Chondrocyte (in vitro differentiated cells): Measurements from ENCODE around the gene SYNJ2. TPM values are rescaled to one million over a fixed set of nuclear protein-coding genes. Genes with fewer than 3 reads are reported as not detected.
A peak's percentile ranks its signal among the peaks of the same experiment; 100 is the strongest.

ENCODE experiments used
- DNase-seq: peaks from one replicate; pipeline ENCODE4 v3.0.0; 2021; ENCODE audit warnings: mixed read lengths, low spot score
- H3K27ac Mint-ChIP-seq: one replicate; pipeline ENCODE4 v1.8.0; 2021; ENCODE audit warnings: mild to moderate bottlenecking, moderate library complexity, mixed read lengths; ENCODE audit not compliant: unreplicated experiment
- H3K27me3 Mint-ChIP-seq: 2 replicates; pipeline ENCODE4 v1.8.0; 2021; ENCODE audit warnings: low read depth, mixed read lengths
- H3K36me3 Mint-ChIP-seq: 2 replicates; pipeline ENCODE4 v1.8.0; 2021; ENCODE audit warnings: low read depth, mixed read lengths
- H3K4me1 Mint-ChIP-seq: 2 replicates; pipeline ENCODE4 v1.8.0; 2021; ENCODE audit warnings: low read depth, mild to moderate bottlenecking, mixed read lengths
- H3K4me3 Mint-ChIP-seq: one replicate; pipeline ENCODE4 v1.8.0; 2021; ENCODE audit warnings: mild to moderate bottlenecking, moderate library complexity, mixed read lengths; ENCODE audit not compliant: unreplicated experiment
- H3K9me3 Mint-ChIP-seq: 2 replicates; pipeline ENCODE4 v1.8.0; 2021; ENCODE audit warnings: low read depth, mixed read lengths
- total RNA-seq: library from RNA; stranded (reverse); gene quantifications from 3 replicates; pipeline ENCODE4 v1.2.1, GENCODE V29; 2021
- TF ChIP-seq, protein P1 (sequence below): fragments of 200-600 bp; sonication (generic); IDR thresholded peaks from 2 replicates; pipeline ENCODE4 v1.5.0; 2021; ENCODE audit warnings: antibody characterized with exemption, mild to moderate bottlenecking, moderate library complexity

The SYNJ2 gene
- total RNA-seq, 1 donor from 2014 or later: 53.1 TPM

GRCh38 chr6:158040804-158041347 is 59.2 kb downstream of the SYNJ2 start:
- Mint-ChIP-seq H3K4me3 (peak overlapping the region; percentile 44), H3K27me3 (no peaks in the 10 kb centered on the region), H3K4me1 (peaks cover 73% of the 10 kb centered on the region), H3K36me3 (peaks cover 21% of the 10 kb centered on the region), H3K9me3 (no peaks in the 10 kb centered on the region), H3K27ac (peak overlapping the region; percentile 97)
- TF ChIP-seq, protein P1, sequence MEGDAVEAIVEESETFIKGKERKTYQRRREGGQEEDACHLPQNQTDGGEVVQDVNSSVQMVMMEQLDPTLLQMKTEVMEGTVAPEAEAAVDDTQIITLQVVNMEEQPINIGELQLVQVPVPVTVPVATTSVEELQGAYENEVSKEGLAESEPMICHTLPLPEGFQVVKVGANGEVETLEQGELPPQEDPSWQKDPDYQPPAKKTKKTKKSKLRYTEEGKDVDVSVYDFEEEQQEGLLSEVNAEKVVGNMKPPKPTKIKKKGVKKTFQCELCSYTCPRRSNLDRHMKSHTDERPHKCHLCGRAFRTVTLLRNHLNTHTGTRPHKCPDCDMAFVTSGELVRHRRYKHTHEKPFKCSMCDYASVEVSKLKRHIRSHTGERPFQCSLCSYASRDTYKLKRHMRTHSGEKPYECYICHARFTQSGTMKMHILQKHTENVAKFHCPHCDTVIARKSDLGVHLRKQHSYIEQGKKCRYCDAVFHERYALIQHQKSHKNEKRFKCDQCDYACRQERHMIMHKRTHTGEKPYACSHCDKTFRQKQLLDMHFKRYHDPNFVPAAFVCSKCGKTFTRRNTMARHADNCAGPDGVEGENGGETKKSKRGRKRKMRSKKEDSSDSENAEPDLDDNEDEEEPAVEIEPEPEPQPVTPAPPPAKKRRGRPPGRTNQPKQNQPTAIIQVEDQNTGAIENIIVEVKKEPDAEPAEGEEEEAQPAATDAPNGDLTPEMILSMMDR: peak; percentile 18
- DNase-seq: peak; percentile 69

DNA sequence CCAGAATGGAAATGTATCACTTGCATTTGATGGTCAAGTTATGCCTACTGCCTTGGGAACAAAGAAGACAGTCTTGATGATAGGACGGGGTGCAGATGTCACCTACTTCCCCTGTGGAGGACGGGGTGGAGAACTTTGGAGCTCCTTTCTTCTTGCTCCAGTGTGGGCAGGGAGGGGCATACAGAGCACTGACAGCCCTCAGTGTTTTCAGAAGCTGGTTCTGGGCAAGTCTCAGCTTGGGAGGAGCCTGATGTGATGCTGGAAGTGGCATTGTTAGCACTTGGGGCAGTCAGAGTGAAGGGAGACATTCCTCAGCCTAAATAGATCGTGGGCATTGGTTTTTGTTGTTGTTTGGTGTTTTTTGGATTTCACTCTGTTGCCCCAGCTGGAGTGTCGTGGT is 59.7 kb downstream of the SYNJ2 start:
- Mint-ChIP-seq H3K9me3 (no peaks in the 10 kb centered on the region), H3K4me3 (no peak overlapping the region), H3K36me3 (peaks cover 17% of the 10 kb centered on the region), H3K4me1 (peaks cover 76% of the 10 kb centered on the region), H3K27me3 (no peaks in the 10 kb centered on the region), H3K27ac (peak overlapping the region; percentile 97)
- TF ChIP-seq, protein P1: no peak
- peak; percentile 15 for DNase-seq

- Mint-ChIP-seq H3K4me3 (no peak overlapping the region), H3K4me1 (peaks cover 77% of the 10 kb centered on the region), H3K27ac (peak overlapping the region; percentile 97)
These were observed 60.1 kb downstream of the SYNJ2 start for GRCh38 chr6:158041788-158042187.

GRCh38 chr6:158042245-158042798 is 60.7 kb downstream of the SYNJ2 start:
- Mint-ChIP-seq H3K9me3 (no peaks in the 10 kb centered on the region), H3K4me3 (peak overlapping the region; percentile 0), H3K36me3 (peaks cover 21% of the 10 kb centered on the region), H3K27ac (peak overlapping the region; percentile 97), H3K4me1 (peaks cover 79% of the 10 kb centered on the region), H3K27me3 (no peaks in the 10 kb centered on the region)
- DNase-seq: peak; percentile 77
- TF ChIP-seq, protein P1: peak; percentile 10

More at GRCh38 chr6:158041788-158042187, 60.1 kb downstream of the SYNJ2 start:
- no peaks in the 10 kb centered on the region for H3K9me3 Mint-ChIP-seq
- H3K36me3 Mint-ChIP-seq: peaks cover 17% of the 10 kb centered on the region
- TF ChIP-seq, protein P1: no peak
- peak; percentile 37 for DNase-seq
- no peaks in the 10 kb centered on the region for H3K27me3 Mint-ChIP-seq

DNA sequence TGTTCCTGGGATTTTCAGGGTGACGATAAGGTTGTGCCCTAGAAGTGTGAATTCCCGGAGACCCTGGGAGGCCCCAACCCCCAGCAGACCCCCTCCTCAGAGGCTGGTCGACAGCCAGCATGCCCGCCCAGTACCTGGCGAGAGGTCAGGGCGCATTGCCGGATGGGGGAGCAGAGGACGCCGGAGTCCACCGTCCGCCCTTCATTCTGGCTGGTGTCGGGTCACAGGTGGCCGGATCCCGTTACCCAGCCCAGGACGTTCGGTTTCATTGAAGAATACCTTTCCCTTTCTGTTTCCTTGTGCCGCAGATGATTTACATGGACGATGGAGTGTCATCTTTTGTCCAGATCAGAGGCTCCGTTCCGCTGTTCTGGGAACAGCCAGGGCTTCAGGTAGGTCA is 61.3 kb downstream of the SYNJ2 start:
- peak overlapping the region; percentile 11 for H3K4me3 Mint-ChIP-seq
- TF ChIP-seq, protein P1: no peak
- peaks cover 24% of the 10 kb centered on the region for H3K36me3 Mint-ChIP-seq
- peak overlapping the region; percentile 97 for H3K27ac Mint-ChIP-seq
- DNase-seq: peak; percentile 80
- H3K27me3 Mint-ChIP-seq: no peaks in the 10 kb centered on the region
- H3K4me1 Mint-ChIP-seq: peaks cover 75% of the 10 kb centered on the region
- H3K9me3 Mint-ChIP-seq: no peaks in the 10 kb centered on the region
